ENCODE data around the gene ALPP.
"Not testable (repeated sequence)": the region's sequence is repeated elsewhere in the genome, so short reads cannot be mapped to it uniquely, and the experiment has no call there.

ALPP gene

GRCh38 chr2:232341061-232341738 lies 37.4 kb upstream of the ALPP start:
- DNase-seq, result no peak

- DNase-seq, result no peak
Measured at GRCh38 chr2:232341739-232342126, 36.8 kb upstream of the ALPP start.

- DNase-seq, result no peak
Measured at GRCh38 chr2:232342635-232343565, 35.7 kb upstream of the ALPP start.

GRCh38 chr2:232343821-232344220 lies 34.7 kb upstream of the ALPP start:
- DNase-seq, result no peak

DNA sequence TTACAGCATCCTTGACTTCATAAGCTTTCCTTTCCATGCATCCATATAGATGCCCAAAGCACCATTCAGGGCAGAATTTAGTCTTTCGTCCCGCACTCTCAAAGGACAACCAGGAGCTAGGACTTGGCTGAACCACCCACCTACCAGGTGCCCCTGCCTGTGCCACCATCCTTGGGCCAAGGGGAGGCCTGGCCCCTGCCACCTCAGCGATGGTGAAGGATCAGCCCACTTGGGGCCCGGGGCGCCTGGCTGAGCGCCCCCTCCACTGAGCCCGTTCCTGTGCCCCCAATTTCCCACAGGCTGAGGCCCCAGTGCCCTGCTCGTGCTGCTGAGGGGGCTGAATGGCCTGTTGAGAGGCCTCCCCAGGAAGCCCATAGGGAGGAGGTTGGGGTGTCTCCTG lies 33.3 kb upstream of the ALPP start:
- DNase-seq, result no peak

DNA sequence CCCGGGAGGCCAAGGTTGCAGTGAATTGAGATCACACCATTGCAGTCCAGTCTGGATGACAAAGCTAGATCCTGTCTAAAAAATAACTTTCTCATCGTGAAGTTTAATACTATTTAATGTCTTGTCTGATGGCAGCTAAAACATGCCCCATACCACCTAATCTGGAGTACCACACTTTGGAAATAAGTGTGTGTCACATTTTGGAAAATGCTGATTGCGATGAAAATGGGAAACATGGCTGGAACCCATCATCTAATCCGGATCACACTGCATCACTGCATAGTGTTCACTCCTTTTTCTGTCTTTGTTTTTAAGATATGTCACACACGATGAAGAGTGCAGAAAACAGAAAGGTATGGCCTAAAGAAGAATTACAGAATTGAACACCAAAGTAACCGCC lies 31.2 kb upstream of the ALPP start:
- DNase-seq, result no peak

DNA sequence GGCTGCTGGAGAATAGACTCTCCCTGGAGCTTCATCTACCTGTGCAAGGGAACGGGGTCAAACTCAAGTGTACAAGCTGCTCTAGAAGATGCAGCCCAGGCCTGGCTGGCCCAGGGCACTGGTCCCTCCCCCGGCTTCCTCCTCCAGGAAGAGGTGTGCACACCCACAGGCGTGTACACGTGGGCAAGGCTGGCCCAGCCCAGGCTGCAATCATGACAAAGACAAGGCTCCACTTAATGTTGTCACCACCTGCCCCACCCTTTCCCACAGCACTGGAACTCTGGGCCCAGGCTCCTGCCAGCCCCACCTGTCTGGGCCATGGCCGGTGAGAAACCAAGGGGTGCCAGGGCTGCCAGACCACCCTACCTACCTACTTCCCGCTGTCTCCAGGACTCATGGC lies 29.6 kb upstream of the ALPP start:
- DNase-seq, result no peak

- DNase-seq, result no peak
Measured at GRCh38 chr2:232349546-232349945, 29.0 kb upstream of the ALPP start.

GRCh38 chr2:232349946-232350635 lies 28.5 kb upstream of the ALPP start:
- no peak for DNase-seq

GRCh38 chr2:232350804-232351685 lies 27.5 kb upstream of the ALPP start:
- no peak for DNase-seq

GRCh38 chr2:232351686-232352510 lies 26.7 kb upstream of the ALPP start:
- DNase-seq, result no peak

- DNase-seq, result no peak
Measured at GRCh38 chr2:232352511-232353091, 25.9 kb upstream of the ALPP start.

DNA sequence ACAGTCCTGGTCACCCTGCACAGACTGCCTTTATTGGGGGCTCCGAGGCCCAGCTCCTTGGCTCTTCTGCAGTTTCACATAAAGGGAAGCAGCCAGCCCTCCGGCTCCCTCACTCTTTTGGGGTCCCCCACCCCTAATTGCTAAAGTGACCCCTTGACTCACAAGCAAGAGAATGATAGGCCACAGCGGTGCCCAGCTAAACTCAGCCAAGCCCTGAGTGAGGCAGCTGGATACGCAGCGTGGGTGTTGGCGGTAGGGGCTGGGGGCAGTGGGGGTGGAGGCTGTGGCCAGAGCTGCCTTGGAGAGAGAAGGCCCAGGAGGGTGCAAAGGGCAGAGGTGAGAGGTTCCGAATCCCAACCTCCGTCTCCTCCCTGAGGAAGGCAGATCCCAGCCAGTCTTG lies 25.5 kb upstream of the ALPP start:
- DNase-seq, result no peak

DNA sequence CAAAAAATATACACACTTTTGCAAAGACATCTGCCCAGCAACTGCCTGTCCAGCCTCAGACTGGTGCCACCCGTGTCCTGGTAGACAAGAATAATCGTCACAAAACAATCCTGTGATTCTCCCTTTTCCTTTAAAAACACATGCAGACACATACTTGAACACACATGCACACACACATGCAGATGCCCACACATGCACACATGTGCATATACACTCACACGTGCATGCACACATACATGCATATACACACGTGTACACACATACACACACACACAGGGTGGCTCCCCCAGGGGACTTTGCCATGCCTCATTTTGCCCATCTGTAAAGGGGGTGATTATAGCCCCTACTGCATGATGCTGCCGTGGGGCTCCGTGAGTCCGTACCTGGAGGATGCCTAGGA lies 24.9 kb upstream of the ALPP start:
- DNase-seq, result no peak

DNA sequence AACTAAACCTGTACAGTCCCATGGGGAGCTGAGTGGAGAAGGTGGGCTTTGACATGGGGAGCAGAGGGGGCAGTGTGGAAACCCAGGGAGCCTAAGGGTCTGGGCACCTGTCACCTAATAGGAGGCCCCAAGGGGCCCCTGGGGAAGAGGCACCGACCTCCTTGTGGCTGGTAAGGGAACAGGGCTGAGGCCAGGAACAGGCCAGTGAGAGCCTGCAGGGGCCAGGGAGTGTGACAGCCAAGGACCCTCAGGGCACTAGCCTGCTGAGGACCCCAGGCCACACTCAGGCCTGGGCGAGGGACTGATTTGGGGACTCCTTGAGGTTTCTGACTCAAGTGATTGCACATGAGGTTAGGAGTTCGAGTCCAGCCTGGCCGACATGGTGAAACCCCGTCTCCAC lies 24.5 kb upstream of the ALPP start:
- no peak for DNase-seq

DNA sequence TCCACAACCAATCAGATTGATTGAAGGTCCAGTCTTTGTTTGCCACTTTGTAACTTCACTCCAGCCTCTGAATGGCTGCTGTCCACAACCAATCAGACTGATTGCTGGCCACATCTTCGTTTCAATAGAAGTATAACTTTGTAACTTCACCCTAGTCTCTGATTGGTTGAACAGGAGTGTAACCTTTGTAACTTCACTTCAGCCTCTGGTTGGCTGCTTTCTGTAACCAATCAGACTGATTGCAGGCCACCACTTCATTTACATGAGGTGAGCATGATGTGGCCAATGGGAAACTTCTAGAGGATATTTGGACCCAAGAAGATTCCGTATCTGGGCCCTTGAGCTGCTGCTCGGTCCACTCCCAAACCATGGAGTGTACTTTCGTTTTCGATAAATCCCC lies 16.9 kb upstream of the ALPP start:
- DNase-seq, result no peak

DNA sequence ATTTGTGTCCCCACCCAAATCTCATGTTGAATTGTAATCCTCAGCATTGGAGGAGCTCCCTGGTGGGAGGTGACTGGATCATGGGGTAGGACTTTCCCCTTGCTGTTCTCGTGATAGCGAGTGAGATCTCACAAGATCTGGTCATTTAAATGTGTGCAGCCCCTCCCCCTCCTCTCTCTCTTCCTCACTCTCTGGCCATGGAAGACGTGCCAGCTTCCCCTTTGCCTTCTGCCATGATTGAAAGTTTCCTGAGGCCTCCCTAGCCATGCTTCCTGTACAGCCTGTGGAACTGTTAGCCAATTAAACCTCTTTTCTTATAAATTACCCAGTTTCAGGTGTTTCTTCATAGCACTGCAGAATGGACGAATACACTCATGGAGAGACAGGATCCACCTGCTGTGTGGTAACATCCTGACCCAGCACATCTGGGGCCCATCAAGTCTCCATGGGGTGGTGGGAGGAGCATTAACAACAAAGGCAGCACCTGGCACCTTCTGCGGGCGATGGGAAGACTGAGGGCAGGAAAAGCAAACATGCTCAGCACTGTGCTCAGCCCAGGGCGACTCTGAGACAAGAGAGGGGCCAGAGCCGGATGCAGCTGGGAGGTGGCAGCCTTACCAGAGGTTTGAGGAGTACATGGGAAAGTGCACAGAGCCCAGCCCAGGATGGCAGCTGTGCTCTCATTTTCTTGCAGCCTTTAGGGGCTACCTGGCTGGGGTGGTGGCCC lies 16.2 kb upstream of the ALPP start:
- no peak for DNase-seq

- DNase-seq, result not testable (repeated sequence)
Measured at GRCh38 chr2:232363064-232363783, 15.3 kb upstream of the ALPP start.

DNA sequence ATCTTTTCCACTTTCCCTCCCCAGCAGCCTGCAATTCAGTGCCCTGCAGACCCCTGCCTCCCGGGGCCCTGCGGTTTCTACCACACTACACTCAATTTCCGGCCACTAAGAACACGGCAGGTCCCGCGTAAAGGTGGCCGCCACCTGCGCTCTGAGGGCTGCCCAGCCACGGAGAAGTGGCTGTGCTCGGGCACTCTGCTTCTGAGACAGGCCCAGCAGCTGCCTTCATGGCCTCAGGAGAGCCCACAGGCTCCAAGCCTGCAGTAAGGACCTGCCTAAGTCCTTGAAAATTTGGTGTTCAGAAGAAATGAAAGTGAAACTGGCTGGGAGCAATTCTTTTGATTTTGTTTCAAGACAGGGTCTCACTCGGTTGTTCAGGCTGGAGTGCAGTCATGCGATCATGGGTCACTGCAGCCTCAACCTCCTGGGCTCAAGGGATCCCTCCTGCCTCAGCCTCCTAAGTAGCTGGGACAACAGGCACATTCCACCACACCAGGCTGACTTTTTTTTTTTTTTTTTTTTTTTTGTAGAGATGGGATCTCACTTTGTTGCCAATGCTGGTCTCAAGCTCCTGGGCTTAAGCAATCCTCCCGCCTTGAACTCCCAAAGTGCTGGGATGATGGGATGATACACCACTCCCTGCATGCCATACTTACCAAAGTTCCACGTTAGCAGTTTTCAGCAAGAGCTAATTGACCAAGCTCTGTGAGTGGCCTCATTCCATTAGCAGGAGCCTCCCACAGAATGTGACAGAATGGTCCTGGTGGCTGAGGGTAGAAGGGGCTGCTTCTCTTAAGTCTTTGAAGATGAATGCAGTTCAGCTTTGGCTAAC lies 14.6 kb upstream of the ALPP start:
- no peak for DNase-seq

Measured in GOT3 (cell line).